ENCODE measurements around the gene CUEDC1. TPM values are rescaled to one million over a fixed set of nuclear protein-coding genes. Genes with fewer than 3 reads are reported as not detected.

Gene CUEDC1
- total RNA-seq, 4 donors from 2014 or later = 17.1 to 25.7 (median 22.1) TPM

- TF ChIP-seq, protein P1, sequence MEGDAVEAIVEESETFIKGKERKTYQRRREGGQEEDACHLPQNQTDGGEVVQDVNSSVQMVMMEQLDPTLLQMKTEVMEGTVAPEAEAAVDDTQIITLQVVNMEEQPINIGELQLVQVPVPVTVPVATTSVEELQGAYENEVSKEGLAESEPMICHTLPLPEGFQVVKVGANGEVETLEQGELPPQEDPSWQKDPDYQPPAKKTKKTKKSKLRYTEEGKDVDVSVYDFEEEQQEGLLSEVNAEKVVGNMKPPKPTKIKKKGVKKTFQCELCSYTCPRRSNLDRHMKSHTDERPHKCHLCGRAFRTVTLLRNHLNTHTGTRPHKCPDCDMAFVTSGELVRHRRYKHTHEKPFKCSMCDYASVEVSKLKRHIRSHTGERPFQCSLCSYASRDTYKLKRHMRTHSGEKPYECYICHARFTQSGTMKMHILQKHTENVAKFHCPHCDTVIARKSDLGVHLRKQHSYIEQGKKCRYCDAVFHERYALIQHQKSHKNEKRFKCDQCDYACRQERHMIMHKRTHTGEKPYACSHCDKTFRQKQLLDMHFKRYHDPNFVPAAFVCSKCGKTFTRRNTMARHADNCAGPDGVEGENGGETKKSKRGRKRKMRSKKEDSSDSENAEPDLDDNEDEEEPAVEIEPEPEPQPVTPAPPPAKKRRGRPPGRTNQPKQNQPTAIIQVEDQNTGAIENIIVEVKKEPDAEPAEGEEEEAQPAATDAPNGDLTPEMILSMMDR (IDR thresholded peaks at IDR 0.05) = no peak
- DNase-seq (ENCODE audit: low spot score) = no peak
- no peak for ATAC-seq (ENCODE audit: low FRiP score)
Observed at GRCh38 chr17:57871155-57871554, 84.1 kb downstream of the CUEDC1 start.

DNA sequence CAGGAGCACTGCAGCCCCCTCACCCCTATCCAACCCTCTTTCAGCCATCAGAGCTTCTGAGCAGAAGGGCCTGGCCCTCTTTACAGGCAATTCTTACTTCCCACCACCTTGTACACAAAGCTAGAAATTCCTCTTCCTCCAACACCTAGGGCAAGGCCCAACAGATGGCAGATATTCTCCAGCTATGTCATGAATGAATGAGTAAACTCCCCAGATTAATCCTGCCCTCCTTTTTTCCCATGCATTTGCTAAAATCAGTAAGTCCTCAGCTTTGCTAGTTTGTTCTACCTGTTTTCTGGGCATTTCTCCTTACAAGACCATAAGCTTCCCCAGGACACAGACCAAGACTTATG, 85.0 kb downstream of the CUEDC1 start:
- ATAC-seq (ENCODE audit: low FRiP score) (no peak), DNase-seq (ENCODE audit: low spot score) (no peak)
- TF ChIP-seq, protein P1 (IDR thresholded peaks at IDR 0.05) = no peak

- TF ChIP-seq, protein P1 (IDR thresholded peaks at IDR 0.05) = no peak
- ATAC-seq (ENCODE audit: low FRiP score) (no peak), DNase-seq (ENCODE audit: low spot score) (no peak)
Observed at GRCh38 chr17:57869617-57870282, 85.5 kb downstream of the CUEDC1 start.

GRCh38 chr17:57868910-57869616, 86.1 kb downstream of the CUEDC1 start:
- TF ChIP-seq, protein P1 (IDR thresholded peaks at IDR 0.05) = no peak
- ATAC-seq (ENCODE audit: low FRiP score) (no peak), DNase-seq (ENCODE audit: low spot score) (no peak)

DNA sequence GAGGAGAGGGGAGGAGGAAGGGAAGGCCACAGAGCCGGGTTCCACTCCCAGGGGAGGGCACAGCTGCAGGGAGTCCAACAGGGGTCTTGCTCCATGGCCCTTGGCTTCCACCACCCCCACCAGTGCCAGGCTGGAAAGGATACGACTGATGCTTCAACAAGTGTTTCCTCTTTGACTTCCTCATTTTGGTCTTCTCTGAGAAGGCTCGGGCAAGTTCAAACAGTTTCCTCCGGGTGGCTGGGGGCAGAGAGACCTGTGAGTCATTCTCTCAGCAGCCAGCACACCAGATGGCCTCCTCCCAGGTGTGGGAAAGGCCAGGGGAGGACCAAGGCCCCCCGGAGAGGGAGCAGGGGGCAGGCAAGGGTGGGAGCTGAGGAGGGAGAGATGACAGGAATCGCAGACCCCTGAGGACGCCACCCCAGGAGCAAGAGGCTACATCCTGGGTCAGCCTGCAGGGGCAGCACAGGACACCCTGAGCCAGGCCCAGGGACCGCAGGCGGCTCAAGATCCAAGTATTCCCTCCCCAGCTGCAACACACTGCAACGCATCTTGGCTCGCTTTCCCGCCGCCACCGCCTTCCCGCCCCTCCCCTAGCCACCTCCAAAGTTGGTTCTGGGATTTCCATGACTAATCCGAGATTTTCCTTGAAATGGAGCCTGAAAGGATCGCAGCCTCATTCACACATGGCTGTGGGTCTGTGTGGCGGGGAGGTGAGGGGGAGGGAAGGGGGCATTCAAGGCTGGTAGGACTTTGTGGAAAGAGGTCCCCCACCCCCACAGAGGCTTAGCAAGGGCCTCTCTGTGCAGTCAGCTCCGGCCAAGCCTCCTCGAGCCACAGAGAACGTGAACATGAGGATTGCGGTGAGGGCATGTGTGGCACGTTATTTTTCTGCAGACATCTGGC, 87.0 kb downstream of the CUEDC1 start:
- ATAC-seq (ENCODE audit: low FRiP score) (peak; percentile 84), DNase-seq (ENCODE audit: low spot score) (no peak)
- TF ChIP-seq, protein P1 (IDR thresholded peaks at IDR 0.05) = no peak

DNA sequence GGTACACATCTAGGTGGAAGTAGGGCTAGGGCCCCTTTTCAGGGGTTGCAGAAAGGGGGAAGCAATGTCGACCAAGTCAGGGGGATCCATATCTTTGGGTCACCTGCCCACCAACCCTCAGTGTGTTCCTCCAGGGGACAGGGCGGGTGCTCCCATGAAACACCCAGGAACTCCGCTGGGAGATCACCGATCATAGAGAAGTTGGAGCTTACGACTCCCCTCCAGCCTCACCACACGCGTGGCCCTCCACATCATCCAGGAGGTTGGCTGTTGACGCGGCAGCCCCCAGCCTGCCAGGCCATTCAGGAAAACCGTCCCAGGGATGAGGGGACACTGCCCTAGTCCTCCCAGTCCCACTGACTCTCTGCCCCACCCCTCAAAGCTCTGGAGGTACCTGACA, 88.1 kb downstream of the CUEDC1 start:
- DNase-seq (ENCODE audit: low spot score) = no peak
- ATAC-seq (ENCODE audit: low FRiP score) = no peak
- TF ChIP-seq, protein P1 (IDR thresholded peaks at IDR 0.05) = no peak

Data from omental fat pad (tissue), 4 donors.